ENCODE measurements around the gene MASP2. TPM values are rescaled to one million over a fixed set of nuclear protein-coding genes. Genes with fewer than 3 reads are reported as not detected.

MASP2 gene
- total RNA-seq, 1 donor from 2014 or later, result 0.73 TPM

GRCh38 chr1:11058595-11059154 lies 11.6 kb upstream of the MASP2 start:
- Histone ChIP-seq H3K9me3 (ENCODE audit: insufficient read depth, low read depth, low read length) (no peaks in the 10 kb centered on the region), H3K9ac (ENCODE audit: low read length) (peak overlapping the region; percentile 86), H3K79me2 (ENCODE audit: insufficient read depth, low read length) (peaks cover 35% of the 10 kb centered on the region), H2AFZ (ENCODE audit: low read depth, low read length) (no peak overlapping the region), H3K27me3 (ENCODE audit: insufficient read depth, low read length) (no peaks in the 10 kb centered on the region), H3K4me3 (ENCODE audit: insufficient read depth, low read depth, low read length) (peak overlapping the region; percentile 91), H4K20me1 (ENCODE audit: insufficient read depth, low read length) (peaks cover 47% of the 10 kb centered on the region), H3K27ac (ENCODE audit: low read depth, low read length) (peak overlapping the region; percentile 49), H3K4me1 (ENCODE audit: insufficient read depth, low read length) (peaks cover 14% of the 10 kb centered on the region), H3K4me2 (ENCODE audit: low read length) (peak overlapping the region; percentile 94), H3K36me3 (ENCODE audit: insufficient read depth, low read length) (peaks cover 10% of the 10 kb centered on the region)
- TF ChIP-seq EZH2 (IDR thresholded peaks at IDR 0.05; ENCODE audit: insufficient read depth, low read length) (no peak), CTCF (IDR thresholded peaks at IDR 0.05; ENCODE audit: insufficient read depth, low read depth, low read length) (no peak)
- Mint-ChIP-seq H3K27me3 (ENCODE audit: low read depth, unreplicated experiment) (no peaks in the 10 kb centered on the region), H3K27ac (ENCODE audit: unreplicated experiment) (peak overlapping the region; percentile 77), H3K36me3 (ENCODE audit: low read depth, unreplicated experiment) (peaks cover 5% of the 10 kb centered on the region), H3K4me1 (ENCODE audit: low read depth, unreplicated experiment) (peaks cover 16% of the 10 kb centered on the region), H3K4me3 (ENCODE audit: unreplicated experiment) (peak overlapping the region; percentile 92), H3K9me3 (ENCODE audit: unreplicated experiment) (no peaks in the 10 kb centered on the region)
- FAIRE-seq (no peak), DNase-seq (ENCODE audit: low read depth) (no peak)

GRCh38 chr1:11058026-11058425 lies 11.0 kb upstream of the MASP2 start:
- Histone ChIP-seq H4K20me1 (ENCODE audit: insufficient read depth, low read length) (peaks cover 50% of the 10 kb centered on the region), H3K4me3 (ENCODE audit: insufficient read depth, low read depth, low read length) (no peak overlapping the region), H3K27ac (ENCODE audit: low read depth, low read length) (no peak overlapping the region), H3K9me3 (ENCODE audit: insufficient read depth, low read depth, low read length) (no peaks in the 10 kb centered on the region), H3K4me2 (ENCODE audit: low read length) (peak overlapping the region; percentile 94), H3K36me3 (ENCODE audit: insufficient read depth, low read length) (peaks cover 10% of the 10 kb centered on the region), H3K79me2 (ENCODE audit: insufficient read depth, low read length) (peaks cover 35% of the 10 kb centered on the region), H3K4me1 (ENCODE audit: insufficient read depth, low read length) (peaks cover 14% of the 10 kb centered on the region), H3K9ac (ENCODE audit: low read length) (no peak overlapping the region), H2AFZ (ENCODE audit: low read depth, low read length) (no peak overlapping the region), H3K27me3 (ENCODE audit: insufficient read depth, low read length) (no peaks in the 10 kb centered on the region)
- Mint-ChIP-seq H3K4me1 (ENCODE audit: low read depth, unreplicated experiment) (peaks cover 12% of the 10 kb centered on the region), H3K4me3 (ENCODE audit: unreplicated experiment) (peak overlapping the region; percentile 92), H3K27ac (ENCODE audit: unreplicated experiment) (no peak overlapping the region), H3K36me3 (ENCODE audit: low read depth, unreplicated experiment) (peaks cover 5% of the 10 kb centered on the region), H3K9me3 (ENCODE audit: unreplicated experiment) (no peaks in the 10 kb centered on the region), H3K27me3 (ENCODE audit: low read depth, unreplicated experiment) (no peaks in the 10 kb centered on the region)
- no peak for FAIRE-seq
- DNase-seq (ENCODE audit: low read depth), result no peak
- TF ChIP-seq EZH2 (IDR thresholded peaks at IDR 0.05; ENCODE audit: insufficient read depth, low read length) (no peak), CTCF (IDR thresholded peaks at IDR 0.05; ENCODE audit: insufficient read depth, low read depth, low read length) (no peak)

GRCh38 chr1:11057477-11057876 lies 10.4 kb upstream of the MASP2 start:
- Histone ChIP-seq H2AFZ (ENCODE audit: low read depth, low read length) (no peak overlapping the region), H3K79me2 (ENCODE audit: insufficient read depth, low read length) (peaks cover 35% of the 10 kb centered on the region), H3K9ac (ENCODE audit: low read length) (no peak overlapping the region), H3K27me3 (ENCODE audit: insufficient read depth, low read length) (no peaks in the 10 kb centered on the region), H3K4me3 (ENCODE audit: insufficient read depth, low read depth, low read length) (no peak overlapping the region), H3K4me2 (ENCODE audit: low read length) (no peak overlapping the region), H3K9me3 (ENCODE audit: insufficient read depth, low read depth, low read length) (no peaks in the 10 kb centered on the region), H4K20me1 (ENCODE audit: insufficient read depth, low read length) (peaks cover 50% of the 10 kb centered on the region), H3K4me1 (ENCODE audit: insufficient read depth, low read length) (peaks cover 14% of the 10 kb centered on the region), H3K36me3 (ENCODE audit: insufficient read depth, low read length) (peaks cover 10% of the 10 kb centered on the region), H3K27ac (ENCODE audit: low read depth, low read length) (no peak overlapping the region)
- Mint-ChIP-seq H3K36me3 (ENCODE audit: low read depth, unreplicated experiment) (peaks cover 4% of the 10 kb centered on the region), H3K9me3 (ENCODE audit: unreplicated experiment) (no peaks in the 10 kb centered on the region), H3K27me3 (ENCODE audit: low read depth, unreplicated experiment) (no peaks in the 10 kb centered on the region), H3K4me3 (ENCODE audit: unreplicated experiment) (peak overlapping the region; percentile 69), H3K4me1 (ENCODE audit: low read depth, unreplicated experiment) (peaks cover 8% of the 10 kb centered on the region), H3K27ac (ENCODE audit: unreplicated experiment) (no peak overlapping the region)
- TF ChIP-seq EZH2 (IDR thresholded peaks at IDR 0.05; ENCODE audit: insufficient read depth, low read length) (no peak), CTCF (IDR thresholded peaks at IDR 0.05; ENCODE audit: insufficient read depth, low read depth, low read length) (no peak)
- no peak for FAIRE-seq
- DNase-seq (ENCODE audit: low read depth), result no peak
